Heart left ventricle (tissue), 16 donors: ENCODE results near the gene CIC. TPM values are rescaled to one million over a fixed set of nuclear protein-coding genes. Genes with fewer than 3 reads are reported as not detected.

Source experiments
- ATAC-seq, 4 donors: fragments of 200-7000 bp; cut with Tn5 transposase; one replicate each; pipeline ENCODE4 v1.9.1; 2020 to 2022; ENCODE audit warnings: moderate library complexity in 4 of 4, mild to moderate bottlenecking in 3 of 4, moderate number of reproducible peaks in 1 of 4
- DNase-seq, 5 donors: peaks; one replicate each; pipeline ENCODE4 v3.0.0-alpha.2; 2020
- H3K27ac ChIP-seq, 12 donors: fragments of 200-600 bp; sonication (generic) in 4 of 12; one replicate each; pipeline versions ENCODE4 v1.5.0 to v1.8.0; 2016 to 2022; ENCODE audit warnings: mild to moderate bottlenecking in 2 of 12
- H3K27me3 ChIP-seq, 9 donors: fragments of 200-600 bp; sonication (generic) in 2 of 9; one replicate each; pipeline versions ENCODE4 v1.5.1 to v1.8.0; 2016 to 2022; ENCODE audit warnings: mild to moderate bottlenecking in 3 of 9
- H3K36me3 ChIP-seq, 9 donors: fragments of 200-600 bp; sonication (generic) in 2 of 9; one replicate each; pipeline versions ENCODE4 v1.5.0 to v1.8.0; 2018 to 2022; ENCODE audit warnings: mild to moderate bottlenecking in 2 of 9
- H3K4me1 ChIP-seq, 12 donors: fragments of 200-600 bp; sonication (generic) in 4 of 12; one replicate each; pipeline versions ENCODE4 v1.5.0 to v1.8.0; 2016 to 2022; ENCODE audit warnings: mild to moderate bottlenecking in 3 of 12
- H3K4me3 ChIP-seq, 12 donors: fragments of 200-600 bp; sonication (generic) in 4 of 12; one replicate each; pipeline versions ENCODE4 v1.5.0 to v1.8.0; 2017 to 2022; ENCODE audit warnings: mild to moderate bottlenecking in 9 of 12, moderate library complexity in 4 of 12
- H3K9me3 ChIP-seq, 12 donors: fragments of 200-600 bp; sonication (generic) in 4 of 12; one replicate each; pipeline versions ENCODE4 v1.5.0 to v1.8.0; 2016 to 2022; ENCODE audit warnings: mild to moderate bottlenecking in 1 of 12
- POLR2A ChIP-seq, 2 donors: fragments of 450-650 bp; IDR thresholded peaks; one replicate each; pipeline ENCODE4 v1.6.1; 2017; ENCODE audit warnings: antibody characterized with exemption in 2 of 2, mild to moderate bottlenecking in 2 of 2, moderate library complexity in 2 of 2
- WGBS, 4 donors: extraction: QIAGEN DNeasy Blood & Tissue Kit in 2 of 4; methylation state at CpG; one replicate each; pipeline versions ENCODE4 v1.1.5 to v1.1.7; 2013 to 2018; 5-methylcytosine and 5-hydroxymethylcytosine counted together
- intact Hi-C, 10 donors: fragments of 100-400 bp; cut with DNase I; formaldehyde crosslinking; loops; one replicate each; pipeline versions ENCODE4 v1.11.1 to v1.14.2; 2022
- polyA plus RNA-seq, 2 donors: library from polyadenylated mRNA; stranded (reverse); fragments of 200-250 nt; gene quantifications; one replicate each; pipeline ENCODE4 v1.2.3, GENCODE V29; 2013
- total RNA-seq, 9 donors: library from RNA; depleted of rRNA in 2 of 9; stranded (reverse); fragments of >200 nt in 2 of 9; fragmentation: NEBNext Ultra II Directional in 3 of 9; extraction: Animal tissue kit (Norgen Biotek cat#: 25700) in 3 of 9; gene quantifications; one replicate each; pipeline versions ENCODE4 v1.1.0 to v1.2.4, GENCODE V29; 2016 to 2023
- TF ChIP-seq, protein P1 (sequence below), 12 donors: fragments of 200-600 bp; sonication (generic) in 4 of 12; IDR thresholded peaks; one replicate each; pipeline versions ENCODE4 v1.5.0 to v1.8.0; 2018 to 2022; ENCODE audit warnings: antibody characterized with exemption in 12 of 12, mild to moderate bottlenecking in 5 of 12
- donor health status: ischemic (EF 13 %, LVEDD 7.1; RV severe dilation, severe dysfunction).
- donor health status: healthy with polysubstance abuse.
- donor health status: DM: no; HTN: yes; CAD: no.
- donor health status: DM: no; HTN: no; CAD: no.
- donor health status: ischemic (EF 25% LVEDD 6.9; RV normal size, moderate dysfunction).
- donor health status: ischemic (EF 25% LVEDD 5.7; RV mildly dilated, moderate dysfunction).
- donor health status: healthy.
- donor health status: DM: yes; HTN: yes; CAD: no.
- donor health status: ischemic (EF 35%, LVEDD 5.7; RV mildly dilated, moderate dysfunction).
- donor health status: nonischemic (EF 11% LVEDD 7.7; RV severe dilation, severe dysfunction).
- donor health status: DM: yes; HTN: yes; CAD: no.
- donor health status: PGD.
- donor health status: ischemic (EF 29% LVEDD 5.4; RV normal size, mild dysfunction).
- donor health status: nonischemic (EF 23%, LVEDD 6.1; RV moderate dilation, normal function).

Gene CIC
- total and polyA plus RNA-seq, 11 donors: 25.5 to 54.8 (median 31.0) TPM

DNA sequence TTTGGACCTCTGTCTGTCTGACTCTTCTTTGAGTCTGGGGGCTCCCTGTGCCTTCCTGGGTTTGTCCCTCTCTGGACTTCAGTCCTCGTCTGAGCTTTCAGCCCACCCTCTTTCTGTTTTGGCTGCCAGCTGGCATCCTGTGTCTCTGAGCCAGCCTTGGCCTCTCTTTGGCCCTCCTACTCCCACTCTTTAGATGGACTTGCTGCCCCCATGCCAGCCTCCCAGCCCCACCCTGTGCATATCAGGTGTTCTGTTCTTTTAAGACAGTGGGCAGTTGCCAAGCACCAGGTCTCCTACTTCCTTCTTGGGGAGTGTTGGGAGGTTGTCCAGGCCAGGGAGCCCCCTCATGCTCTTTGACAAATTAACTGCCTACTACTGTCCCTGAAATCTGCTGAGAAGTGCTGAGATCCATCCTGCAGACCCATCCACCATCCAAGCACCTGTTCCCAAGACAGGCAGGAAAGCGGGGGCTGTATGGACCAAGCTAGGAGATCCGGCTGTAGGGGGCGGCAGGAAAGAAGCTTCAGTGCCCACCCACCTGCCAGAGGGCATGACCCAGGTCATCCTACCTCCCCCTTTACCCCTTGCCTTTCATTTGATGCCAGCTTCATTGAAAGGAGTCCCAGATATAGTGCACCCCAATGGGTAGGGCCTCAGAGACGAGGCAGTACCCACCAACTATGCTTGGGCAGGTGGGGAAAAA is 9.6 kb downstream of the CIC start:
- Histone ChIP-seq H3K4me1 (peaks cover 22 to 94% (median 77%) of the 10 kb centered on the region in 12 donors), H3K27me3 (no peaks in the 10 kb centered on the region), H3K4me3 (peak overlapping the region in 6 of 12 donors; percentile 10 to 93 (median 80)), H3K9me3 (no peaks in the 10 kb centered on the region), H3K27ac (peak overlapping the region; percentile 58 to 100 (median 96)), H3K36me3 (peaks cover 0 to 25% (median 16%) of the 10 kb centered on the region in 9 donors)
- DNase-seq (no peak), ATAC-seq (no peak)
- intact Hi-C loops: loop anchor here in 7 of 10 donors (1.0 to 2.0 kb wide), 2 partner anchors 32 kb away; no protein-coding TSS in a partner anchor
- no peak for TF ChIP-seq POLR2A (IDR thresholded peaks at IDR 0.05)
- TF ChIP-seq, protein P1, sequence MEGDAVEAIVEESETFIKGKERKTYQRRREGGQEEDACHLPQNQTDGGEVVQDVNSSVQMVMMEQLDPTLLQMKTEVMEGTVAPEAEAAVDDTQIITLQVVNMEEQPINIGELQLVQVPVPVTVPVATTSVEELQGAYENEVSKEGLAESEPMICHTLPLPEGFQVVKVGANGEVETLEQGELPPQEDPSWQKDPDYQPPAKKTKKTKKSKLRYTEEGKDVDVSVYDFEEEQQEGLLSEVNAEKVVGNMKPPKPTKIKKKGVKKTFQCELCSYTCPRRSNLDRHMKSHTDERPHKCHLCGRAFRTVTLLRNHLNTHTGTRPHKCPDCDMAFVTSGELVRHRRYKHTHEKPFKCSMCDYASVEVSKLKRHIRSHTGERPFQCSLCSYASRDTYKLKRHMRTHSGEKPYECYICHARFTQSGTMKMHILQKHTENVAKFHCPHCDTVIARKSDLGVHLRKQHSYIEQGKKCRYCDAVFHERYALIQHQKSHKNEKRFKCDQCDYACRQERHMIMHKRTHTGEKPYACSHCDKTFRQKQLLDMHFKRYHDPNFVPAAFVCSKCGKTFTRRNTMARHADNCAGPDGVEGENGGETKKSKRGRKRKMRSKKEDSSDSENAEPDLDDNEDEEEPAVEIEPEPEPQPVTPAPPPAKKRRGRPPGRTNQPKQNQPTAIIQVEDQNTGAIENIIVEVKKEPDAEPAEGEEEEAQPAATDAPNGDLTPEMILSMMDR (IDR thresholded peaks at IDR 0.05): no peak
- WGBS, 4 donors: 55 to 65% (median 60%) methylated on average over 3 to 5 of the region's 5 CpGs

DNA sequence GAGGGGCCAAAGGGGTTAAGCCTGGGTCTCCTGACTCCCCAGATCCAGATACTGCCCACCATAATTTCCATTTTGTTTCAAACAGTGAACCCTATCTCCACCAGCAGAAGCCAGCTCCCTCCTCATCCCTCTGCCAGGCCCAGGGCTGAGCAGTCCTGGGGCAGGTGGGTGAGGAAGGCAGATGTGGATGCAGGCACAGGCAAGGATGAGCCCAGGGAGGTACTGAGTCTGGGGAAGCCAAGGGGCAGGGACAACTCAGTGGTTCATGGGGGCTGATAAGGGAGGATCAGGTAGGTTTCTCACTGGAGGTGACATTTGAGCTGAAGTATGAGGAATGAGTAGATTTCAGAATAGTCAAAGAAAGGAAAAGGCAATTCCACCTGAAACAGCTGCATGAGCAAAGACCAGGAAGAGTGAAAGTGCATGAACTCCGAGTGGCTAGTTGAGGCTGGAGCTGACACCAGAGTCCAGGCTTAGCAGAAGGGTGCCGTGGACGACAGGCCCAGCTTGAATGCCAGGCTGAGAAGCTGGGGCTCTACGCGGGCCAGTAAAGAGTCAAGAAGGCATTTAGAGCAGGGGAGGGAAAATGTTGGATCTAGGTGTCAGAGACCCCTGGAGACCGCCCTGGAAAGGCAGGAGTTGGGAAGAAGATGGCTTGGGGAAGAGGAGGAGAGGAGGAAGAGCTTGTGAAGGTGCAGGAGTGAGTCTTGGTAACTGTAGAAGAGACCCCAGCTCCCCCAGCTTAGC is 10.3 kb downstream of the CIC start:
- H3K4me1 ChIP-seq: peaks cover 22 to 90% (median 77%) of the 10 kb centered on the region in 12 donors
- WGBS, 4 donors: 9 to 15% (median 12%) methylated on average over 6 of the region's 6 CpGs

DNA sequence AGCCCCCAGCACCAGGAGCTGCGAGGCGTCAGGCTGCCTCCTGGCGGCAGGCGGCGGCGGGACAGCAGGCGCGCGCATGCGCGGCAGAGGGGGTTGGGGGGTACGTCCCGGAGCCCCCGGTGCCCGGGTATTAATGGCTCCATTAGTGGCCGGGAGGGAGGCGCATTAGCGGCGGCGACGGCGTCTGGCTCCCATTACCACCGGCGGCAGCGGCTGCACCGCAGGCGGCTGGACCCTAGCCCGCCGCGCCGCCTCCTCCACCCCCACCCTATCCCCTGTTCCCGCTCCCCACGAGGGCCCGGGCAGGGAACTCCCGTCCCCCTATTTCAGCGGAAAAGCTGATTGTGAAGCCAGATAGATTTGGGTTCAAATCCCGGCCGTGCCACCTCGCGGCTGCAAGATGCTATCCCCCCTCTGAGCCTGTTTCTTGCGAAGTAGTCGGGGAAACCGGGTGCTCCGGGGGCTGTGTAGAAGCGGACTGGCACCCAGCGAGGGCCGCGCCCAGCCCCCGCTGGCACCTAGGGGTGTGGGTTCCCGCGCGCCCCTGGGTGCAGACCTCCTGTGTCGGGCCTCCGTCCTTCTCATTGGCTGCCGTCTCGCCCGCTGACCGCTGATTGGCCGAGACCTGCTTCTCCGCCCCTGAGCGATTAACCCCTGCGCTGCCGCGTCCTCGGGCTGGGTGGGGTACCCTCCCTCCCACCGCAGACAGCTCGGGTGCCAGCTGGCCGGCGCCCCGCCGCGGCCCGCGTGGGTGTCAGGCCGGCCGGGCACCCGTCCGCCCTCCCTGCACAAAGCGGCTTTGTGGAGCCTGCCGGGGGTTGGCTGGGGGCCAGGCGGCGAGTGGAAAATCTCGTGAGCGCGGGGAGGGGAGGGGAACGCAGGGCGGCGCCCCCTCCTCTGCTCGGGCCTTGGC is 11.1 kb downstream of the CIC start:
- ATAC-seq: peak; percentile 31 to 74 (median 58)
- intact Hi-C loops: loop anchor here in 8 of 10 donors (1.0 to 5.0 kb wide), 4 partner anchors 25 to 38 kb away; partner anchors contain the start of genes ERF (in 1 of the 8) and GSK3A (in 1 of the 8)
- peak in 1 of 2 donors; percentile 51 for TF ChIP-seq POLR2A (IDR thresholded peaks at IDR 0.05)
- TF ChIP-seq, protein P1 (IDR thresholded peaks at IDR 0.05): peak; percentile 82 to 98 (median 92)
- Histone ChIP-seq H3K27ac (peak overlapping the region; percentile 95 to 100 (median 96)), H3K9me3 (no peaks in the 10 kb centered on the region), H3K27me3 (no peaks in the 10 kb centered on the region), H3K36me3 (peaks cover 0 to 10% (median under 1%) of the 10 kb centered on the region in 9 donors), H3K4me3 (peak overlapping the region; percentile 51 to 97 (median 78)), H3K4me1 (peaks cover 25 to 89% (median 77%) of the 10 kb centered on the region in 12 donors)
- 0 to 1% (median 0%) methylated on average over 51 to 89 of the region's 89 CpGs for WGBS, 4 donors
- peak; percentile 94 to 96 (median 95) for DNase-seq

More for the DNA sequence above, 10.3 kb downstream of the CIC start:
- TF ChIP-seq, protein P1 (IDR thresholded peaks at IDR 0.05): no peak
- TF ChIP-seq POLR2A (IDR thresholded peaks at IDR 0.05): no peak
- intact Hi-C loops: loop anchor here in 7 of 10 donors (1.0 to 2.0 kb wide), 2 partner anchors 33 kb away; no protein-coding TSS in a partner anchor
- ATAC-seq (no peak), DNase-seq (no peak)
- H3K9me3 ChIP-seq: no peaks in the 10 kb centered on the region
- H3K36me3 ChIP-seq: peaks cover 0 to 18% (median 9%) of the 10 kb centered on the region in 9 donors
- no peaks in the 10 kb centered on the region for H3K27me3 ChIP-seq
- peak overlapping the region; percentile 95 to 100 (median 96) for H3K27ac ChIP-seq
- H3K4me3 ChIP-seq: peak overlapping the region; percentile 51 to 97 (median 78)
